GM21423 (cell line): ENCODE data around the gene PTPN4.

Experiments
- ATAC-seq: cut with Tn5 transposase; IDR thresholded peaks from one replicate; pipeline ENCODE4 v1.9.1; 2021; ENCODE audit warnings: mild to moderate bottlenecking, moderate library complexity; ENCODE audit not compliant: unreplicated experiment

The PTPN4 gene

GRCh38 chr2:119852214-119852613 is 92.5 kb downstream of the PTPN4 start:
- no peak for ATAC-seq

- ATAC-seq = no peak
Measured at GRCh38 chr2:119853777-119854399, 94.2 kb downstream of the PTPN4 start.

- no peak for ATAC-seq
Measured at GRCh38 chr2:119856469-119856901, 96.8 kb downstream of the PTPN4 start.

- ATAC-seq = no peak
Measured at GRCh38 chr2:119857742-119858141, 98.0 kb downstream of the PTPN4 start.

- no peak for ATAC-seq
Measured at GRCh38 chr2:119859528-119859927, 99.8 kb downstream of the PTPN4 start.

- ATAC-seq = no peak
Measured at GRCh38 chr2:119860924-119861323, 101.2 kb downstream of the PTPN4 start.

- ATAC-seq = peak; percentile 77
Measured at GRCh38 chr2:119862127-119862889, 102.6 kb downstream of the PTPN4 start.

GRCh38 chr2:119864318-119864717 is 104.6 kb downstream of the PTPN4 start:
- ATAC-seq = peak; percentile 49

GRCh38 chr2:119871725-119872124 is 112.0 kb downstream of the PTPN4 start:
- no peak for ATAC-seq

GRCh38 chr2:119873350-119874315 is 113.9 kb downstream of the PTPN4 start:
- no peak for ATAC-seq

- ATAC-seq = peak; percentile 89
Measured at GRCh38 chr2:119879502-119879901, 119.8 kb downstream of the PTPN4 start.

GRCh38 chr2:119888680-119889079 is 129.0 kb downstream of the PTPN4 start:
- no peak for ATAC-seq

- ATAC-seq = no peak
Measured at GRCh38 chr2:119897736-119898395, 138.1 kb downstream of the PTPN4 start.

- no peak for ATAC-seq
Measured at GRCh38 chr2:119901013-119901412, 141.3 kb downstream of the PTPN4 start.

- no peak for ATAC-seq
Measured at GRCh38 chr2:119910566-119910965, 150.8 kb downstream of the PTPN4 start.

GRCh38 chr2:119914266-119914665 is 154.5 kb downstream of the PTPN4 start:
- ATAC-seq = no peak

GRCh38 chr2:119921825-119922224 is 162.1 kb downstream of the PTPN4 start:
- no peak for ATAC-seq

- ATAC-seq = no peak
Measured at GRCh38 chr2:119922699-119923098, 163.0 kb downstream of the PTPN4 start.

GRCh38 chr2:119929537-119929936 is 169.8 kb downstream of the PTPN4 start:
- ATAC-seq = no peak

- ATAC-seq = no peak
Measured at GRCh38 chr2:119932809-119933208, 173.1 kb downstream of the PTPN4 start.

GRCh38 chr2:119934319-119934718 is 174.6 kb downstream of the PTPN4 start:
- no peak for ATAC-seq
